Retinal pigment epithelial cell (primary cell): Measurements from ENCODE around the gene XRCC4.
"Not testable (repeated sequence)": the region's sequence is repeated elsewhere in the genome, so short reads cannot be mapped to it uniquely, and the experiment has no call there.

Experiments
- DNase-seq: peaks from one replicate; pipeline ENCODE4 v3.0.0-alpha.2; 2010; ENCODE audit warnings: low read depth
- H3K4me3 ChIP-seq: 2 replicates; pipeline ENCODE4 v1.5.1; 2011; ENCODE audit warnings: mild to moderate bottlenecking, low read length, control low read depth, moderate library complexity
- CTCF ChIP-seq: conservative IDR thresholded peaks from 2 replicates; pipeline ENCODE4 v1.5.1; 2011; ENCODE audit warnings: low read depth, low read length, control low read depth, inconsistent platforms

The XRCC4 gene

GRCh38 chr5:83345423-83345822 lies 268.1 kb downstream of the XRCC4 start:
- H3K4me3 ChIP-seq = no peak overlapping the region
- DNase-seq = no peak
- no peak for TF ChIP-seq CTCF

GRCh38 chr5:83348281-83348780 lies 271.0 kb downstream of the XRCC4 start:
- H3K4me3 ChIP-seq = no peak overlapping the region
- no peak for DNase-seq
- no peak for TF ChIP-seq CTCF

DNA sequence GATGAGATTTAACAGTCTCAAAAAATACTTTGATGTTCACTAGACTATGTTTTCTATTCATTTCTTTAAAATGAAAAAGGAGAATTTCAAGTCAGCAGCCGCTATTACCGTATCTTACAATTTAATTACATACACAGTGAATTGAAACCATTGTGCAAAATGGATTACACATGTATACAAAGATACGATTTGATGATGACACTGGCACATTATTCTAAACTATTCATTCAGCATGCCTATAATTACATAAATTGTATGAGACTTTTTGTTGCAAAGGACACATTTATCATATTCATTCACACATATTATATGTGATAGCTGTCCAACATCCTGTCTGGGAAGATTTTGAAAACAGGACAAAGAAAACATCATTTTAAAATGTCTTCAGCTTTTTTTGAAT lies 275.9 kb downstream of the XRCC4 start:
- H3K4me3 ChIP-seq = no peak overlapping the region
- DNase-seq = no peak
- no peak for TF ChIP-seq CTCF

DNA sequence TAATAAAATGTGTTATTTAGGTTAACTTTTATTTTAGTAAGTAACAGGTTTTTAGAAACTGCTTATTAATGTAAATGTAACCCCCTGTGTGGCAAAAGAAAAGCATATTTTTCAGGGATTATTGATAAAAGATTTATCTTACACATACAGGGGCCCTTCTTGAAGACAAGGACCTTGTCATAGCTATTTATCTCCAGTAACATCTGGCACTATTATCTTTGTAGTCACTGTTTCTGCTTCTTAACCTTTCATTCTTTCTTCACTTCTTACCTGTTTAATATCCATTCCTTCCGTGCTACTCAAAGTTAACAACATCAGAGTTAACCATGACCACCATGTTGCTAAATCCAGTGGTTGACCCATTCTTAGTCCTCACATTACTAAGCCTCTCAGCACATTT lies 276.4 kb downstream of the XRCC4 start:
- DNase-seq = no peak
- no peak overlapping the region for H3K4me3 ChIP-seq
- TF ChIP-seq CTCF = no peak

DNA sequence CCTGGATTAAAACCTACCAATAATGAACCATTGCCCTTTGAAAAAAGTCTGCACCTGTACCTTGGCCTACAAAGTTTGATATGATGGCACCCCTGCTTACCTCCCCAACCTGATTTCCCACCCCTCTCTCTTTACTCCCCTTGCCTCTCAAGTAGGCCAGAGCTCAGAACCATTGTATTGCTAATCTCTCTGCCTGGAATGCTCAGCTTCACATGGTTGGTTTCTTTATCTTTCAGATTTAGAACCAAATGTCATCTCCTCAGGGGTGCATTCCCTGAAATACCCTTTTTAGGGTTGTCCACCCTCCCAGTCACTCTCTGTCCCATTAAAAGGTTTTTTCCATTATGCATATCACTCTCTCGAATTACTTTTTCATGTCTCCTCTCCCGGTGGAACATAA lies 277.6 kb downstream of the XRCC4 start:
- no peak for TF ChIP-seq CTCF

GRCh38 chr5:83355482-83356014 lies 278.2 kb downstream of the XRCC4 start:
- DNase-seq, H3K4me3 ChIP-seq: not testable (repeated sequence)

More for the DNA sequence above, 277.6 kb downstream of the XRCC4 start:
- DNase-seq = no peak
- no peak overlapping the region for H3K4me3 ChIP-seq

- no peak for DNase-seq
- H3K4me3 ChIP-seq = no peak overlapping the region
Measured at GRCh38 chr5:83357621-83358231, 280.4 kb downstream of the XRCC4 start.

More at GRCh38 chr5:83357621-83358231, 280.4 kb downstream of the XRCC4 start:
- TF ChIP-seq CTCF = no peak
